Neutrophil (primary cell): ENCODE measurements around the gene RNF43.

Source experiments
- H3K27ac ChIP-seq: fragments of 200-600 bp; sonication (generic); 2 replicates; pipeline ENCODE4 v1.5.1; 2016; ENCODE audit warnings: mild to moderate bottlenecking, moderate library complexity
- H3K27me3 ChIP-seq: fragments of 200-600 bp; sonication (generic); 2 replicates; pipeline ENCODE4 v1.6.0; 2016; ENCODE audit warnings: mild to moderate bottlenecking
- H3K36me3 ChIP-seq: fragments of 200-600 bp; sonication (generic); 2 replicates; pipeline ENCODE4 v1.5.1; 2017
- H3K4me1 ChIP-seq, 2 experiments: fragments of 200-600 bp in 1 of 2; sonication (generic) in 1 of 2; 1 replicate in 1 of 2; 2 replicates in 1 of 2; pipeline versions ENCODE4 v1.5.1 to v1.6.1; 2013 to 2016; ENCODE audit warnings: low read depth in 1 of 2, low read length in 1 of 2, mild to moderate bottlenecking in 1 of 2, moderate library complexity in 1 of 2; ENCODE audit not compliant: control insufficient read depth in 1 of 2, insufficient read depth in 1 of 2
- H3K4me3 ChIP-seq, 2 experiments: fragments of 200-600 bp in 1 of 2; sonication (generic) in 1 of 2; 1 replicate in 1 of 2; 2 replicates in 1 of 2; pipeline ENCODE4 v1.5.1; 2013 to 2016; ENCODE audit warnings: low read depth in 1 of 2, low read length in 1 of 2, mild to moderate bottlenecking in 1 of 2, moderate library complexity in 1 of 2
- H3K9me3 ChIP-seq: fragments of 200-600 bp; sonication (generic); 2 replicates; pipeline ENCODE4 v1.5.1; 2016
- TF ChIP-seq, protein P1 (sequence below): fragments of 200-600 bp; sonication (generic); IDR thresholded peaks from 2 replicates; pipeline ENCODE4 v1.5.1; 2016; ENCODE audit warnings: antibody characterized with exemption

The RNF43 gene

DNA sequence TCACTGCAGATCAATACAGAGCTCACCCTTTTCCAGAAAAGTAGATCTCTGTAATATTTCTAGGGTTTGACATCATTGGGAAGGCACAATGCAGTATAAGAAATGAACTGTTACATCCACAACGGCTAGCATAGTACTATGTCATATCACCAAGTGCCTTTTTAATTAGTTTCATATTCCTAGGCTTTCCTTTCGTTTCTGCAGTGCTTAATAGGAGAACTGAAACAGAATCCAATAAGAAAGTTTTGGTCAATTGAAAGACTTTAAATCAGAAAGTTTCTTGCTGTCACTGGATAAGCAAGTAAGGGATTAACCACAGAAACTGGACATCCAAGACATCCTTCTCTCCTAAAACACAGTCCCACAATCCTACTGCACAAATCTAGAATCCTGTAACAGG lies 3.5 kb upstream of the RNF43 start:
- Histone ChIP-seq H3K9me3 (no peaks in the 10 kb centered on the region), H3K27me3 (no peaks in the 10 kb centered on the region), H3K4me3 (no peak overlapping the region), H3K4me1 (peaks cover 7 to 10% of the 10 kb centered on the region in 2 experiments), H3K36me3 (no peaks in the 10 kb centered on the region), H3K27ac (no peak overlapping the region)
- TF ChIP-seq, protein P1, sequence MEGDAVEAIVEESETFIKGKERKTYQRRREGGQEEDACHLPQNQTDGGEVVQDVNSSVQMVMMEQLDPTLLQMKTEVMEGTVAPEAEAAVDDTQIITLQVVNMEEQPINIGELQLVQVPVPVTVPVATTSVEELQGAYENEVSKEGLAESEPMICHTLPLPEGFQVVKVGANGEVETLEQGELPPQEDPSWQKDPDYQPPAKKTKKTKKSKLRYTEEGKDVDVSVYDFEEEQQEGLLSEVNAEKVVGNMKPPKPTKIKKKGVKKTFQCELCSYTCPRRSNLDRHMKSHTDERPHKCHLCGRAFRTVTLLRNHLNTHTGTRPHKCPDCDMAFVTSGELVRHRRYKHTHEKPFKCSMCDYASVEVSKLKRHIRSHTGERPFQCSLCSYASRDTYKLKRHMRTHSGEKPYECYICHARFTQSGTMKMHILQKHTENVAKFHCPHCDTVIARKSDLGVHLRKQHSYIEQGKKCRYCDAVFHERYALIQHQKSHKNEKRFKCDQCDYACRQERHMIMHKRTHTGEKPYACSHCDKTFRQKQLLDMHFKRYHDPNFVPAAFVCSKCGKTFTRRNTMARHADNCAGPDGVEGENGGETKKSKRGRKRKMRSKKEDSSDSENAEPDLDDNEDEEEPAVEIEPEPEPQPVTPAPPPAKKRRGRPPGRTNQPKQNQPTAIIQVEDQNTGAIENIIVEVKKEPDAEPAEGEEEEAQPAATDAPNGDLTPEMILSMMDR: no peak

DNA sequence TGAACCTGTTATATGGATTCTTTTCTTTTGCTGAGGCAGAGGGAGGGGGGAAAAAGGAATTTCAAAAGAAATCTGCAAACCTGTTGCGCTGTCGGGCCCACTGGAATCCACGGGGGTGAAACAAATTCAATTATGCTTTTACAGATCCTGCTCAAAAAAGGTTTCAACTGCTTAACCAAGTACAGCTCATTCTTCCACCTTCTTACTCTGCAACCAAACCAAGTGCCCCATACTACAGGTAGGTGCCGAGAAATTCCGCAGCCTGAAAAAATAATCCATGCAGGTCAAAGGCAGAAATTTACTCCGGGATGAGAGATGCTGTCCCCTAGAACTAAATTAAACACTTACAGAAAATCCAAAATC lies 416 bp downstream of the RNF43 start:
- Histone ChIP-seq H3K27me3 (no peaks in the 10 kb centered on the region), H3K9me3 (no peaks in the 10 kb centered on the region), H3K4me3 (no peak overlapping the region), H3K4me1 (peaks cover 7 to 10% of the 10 kb centered on the region in 2 experiments), H3K36me3 (no peaks in the 10 kb centered on the region), H3K27ac (no peak overlapping the region)
- TF ChIP-seq, protein P1: no peak

DNA sequence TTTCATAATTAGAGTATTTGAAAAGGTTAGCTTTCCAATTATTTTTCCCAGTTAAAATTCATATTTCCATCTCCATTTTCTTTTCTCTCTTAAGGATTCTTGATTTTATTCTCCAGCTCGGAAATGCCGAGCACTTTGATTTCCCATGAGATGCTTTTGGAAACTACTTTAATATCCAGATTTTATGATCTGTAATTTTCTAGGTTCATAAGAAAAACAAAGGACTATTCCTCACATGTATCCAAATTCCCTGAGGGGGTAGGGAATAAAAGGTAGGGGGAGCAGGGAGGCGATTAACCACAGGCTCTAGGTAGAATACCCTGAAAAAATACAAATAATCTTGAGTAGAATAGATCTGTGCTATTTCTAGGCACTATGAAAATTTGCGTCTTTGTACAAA lies 938 bp downstream of the RNF43 start:
- no peaks in the 10 kb centered on the region for H3K27me3 ChIP-seq
- TF ChIP-seq, protein P1: no peak
- H3K27ac ChIP-seq: no peak overlapping the region

DNA sequence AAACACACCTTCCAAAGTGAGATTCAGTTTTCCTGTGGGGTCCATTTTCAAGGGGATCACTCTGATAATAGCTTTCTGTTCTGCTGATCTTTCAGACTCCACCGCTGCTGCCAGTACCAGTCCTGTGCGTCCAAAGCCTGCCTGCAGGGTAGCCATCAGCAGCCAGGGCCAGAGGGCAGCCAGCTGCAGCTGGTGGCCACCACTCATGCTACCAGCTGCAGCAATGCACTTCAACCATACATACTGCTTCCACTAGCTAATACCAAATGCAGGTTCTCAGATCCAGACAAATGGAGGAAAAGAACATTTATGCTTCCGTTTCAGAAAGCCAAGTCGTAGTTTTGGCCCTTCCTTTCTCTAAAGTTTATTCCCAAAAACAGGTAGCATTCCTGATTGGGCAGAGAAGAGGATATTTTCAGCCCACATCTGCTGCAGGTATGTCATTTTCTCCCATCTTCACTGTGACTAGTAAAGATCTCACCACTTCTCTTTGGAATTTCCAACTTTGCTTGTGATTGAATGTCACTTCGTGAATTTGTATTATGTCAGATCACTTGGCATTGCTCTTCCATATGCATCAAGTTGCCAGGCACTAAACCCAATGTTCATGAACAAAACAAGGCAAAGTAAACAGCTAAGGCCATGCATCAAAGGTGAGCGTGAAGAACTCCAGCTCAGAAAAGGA lies 1.8 kb downstream of the RNF43 start:
- Histone ChIP-seq H3K9me3 (no peaks in the 10 kb centered on the region), H3K27me3 (no peaks in the 10 kb centered on the region), H3K36me3 (no peaks in the 10 kb centered on the region), H3K4me3 (no peak overlapping the region), H3K27ac (no peak overlapping the region), H3K4me1 (peaks cover 7 to 10% of the 10 kb centered on the region in 2 experiments)
- TF ChIP-seq, protein P1: no peak

More for the DNA sequence above, 938 bp downstream of the RNF43 start:
- no peak overlapping the region for H3K4me3 ChIP-seq
- no peaks in the 10 kb centered on the region for H3K9me3 ChIP-seq
- no peaks in the 10 kb centered on the region for H3K36me3 ChIP-seq
- peaks cover 7 to 10% of the 10 kb centered on the region in 2 experiments for H3K4me1 ChIP-seq

DNA sequence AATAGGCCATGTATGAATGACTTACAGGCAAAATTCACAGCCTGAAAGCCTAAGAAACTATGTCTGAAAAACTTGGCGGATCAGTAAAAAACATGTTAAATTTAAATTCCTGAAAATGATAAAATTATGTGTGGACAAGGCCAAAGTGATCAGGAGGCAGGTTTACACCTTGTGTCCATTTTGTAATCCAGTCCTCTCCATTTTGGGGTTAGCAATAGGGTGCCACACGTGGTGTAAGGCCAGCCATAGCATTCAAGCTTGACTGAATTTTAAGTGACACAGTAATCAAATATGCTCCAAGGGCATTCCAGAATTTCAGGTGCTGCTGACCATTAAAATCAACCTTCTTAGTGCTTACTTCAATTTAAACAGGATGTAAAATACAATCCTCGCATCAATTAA lies 2.7 kb downstream of the RNF43 start:
- Histone ChIP-seq H3K27ac (no peak overlapping the region), H3K4me3 (no peak overlapping the region), H3K4me1 (peaks cover 7 to 10% of the 10 kb centered on the region in 2 experiments), H3K9me3 (no peaks in the 10 kb centered on the region), H3K36me3 (no peaks in the 10 kb centered on the region), H3K27me3 (no peaks in the 10 kb centered on the region)
- TF ChIP-seq, protein P1: no peak
